WERI-Rb-1 (cell line): Measurements from ENCODE around the gene SIM2.

Experiments
- DNase-seq: peaks from one replicate; pipeline ENCODE4 v3.0.0-alpha.2; 2020
- H3K27ac ChIP-seq: fragments of 250-450 bp; sonication (Bioruptor Pico); 2 replicates; pipeline ENCODE4 v1.5.1; 2020; ENCODE audit warnings: mild to moderate bottlenecking, moderate library complexity
- H3K27me3 ChIP-seq: fragments of 250-450 bp; sonication (Bioruptor Pico); 2 replicates; pipeline ENCODE4 v1.5.1; 2021; ENCODE audit warnings: mild to moderate bottlenecking, low read depth, moderate library complexity; ENCODE audit not compliant: insufficient read depth, severe bottlenecking
- H3K36me3 ChIP-seq: fragments of 250-450 bp; sonication (Bioruptor Pico); 2 replicates; pipeline ENCODE4 v1.5.1; 2020; ENCODE audit warnings: mild to moderate bottlenecking, moderate library complexity
- H3K4me3 ChIP-seq: 2 replicates; pipeline ENCODE4 v1.5.1; 2011; ENCODE audit warnings: low read depth, mild to moderate bottlenecking, control low read depth, low read length
- H3K9me3 ChIP-seq: fragments of 250-450 bp; sonication (Bioruptor Pico); 2 replicates; pipeline ENCODE4 v1.5.1; 2021; ENCODE audit warnings: mild to moderate bottlenecking, moderate library complexity; ENCODE audit not compliant: severe bottlenecking
- CTCF ChIP-seq: IDR thresholded peaks from 2 replicates; pipeline ENCODE4 v1.5.1; 2011; ENCODE audit warnings: low read depth, mild to moderate bottlenecking, control low read depth, inconsistent platforms, low read length

The SIM2 gene

GRCh38 chr21:36767096-36767495 lies 68.2 kb downstream of the SIM2 start:
- TF ChIP-seq CTCF = no peak
- H3K36me3 ChIP-seq = no peaks in the 10 kb centered on the region; the same call in 1 of the 2 replicates
- DNase-seq = no peak
- H3K9me3 ChIP-seq = no peaks in the 10 kb centered on the region
- H3K4me3 ChIP-seq = no peak overlapping the region
- no peaks in the 10 kb centered on the region for H3K27me3 ChIP-seq
- no peak overlapping the region for H3K27ac ChIP-seq

- Histone ChIP-seq H3K9me3 (no peaks in the 10 kb centered on the region), H3K27me3 (no peaks in the 10 kb centered on the region), H3K4me3 (no peak overlapping the region), H3K27ac (no peak overlapping the region), H3K36me3 (no peaks in the 10 kb centered on the region; the same call in 1 of the 2 replicates)
- DNase-seq = no peak
- TF ChIP-seq CTCF = no peak
Measured at GRCh38 chr21:36768496-36768895, 69.6 kb downstream of the SIM2 start.

- Histone ChIP-seq H3K27me3 (no peaks in the 10 kb centered on the region), H3K27ac (no peak overlapping the region), H3K9me3 (no peaks in the 10 kb centered on the region), H3K36me3 (no peaks in the 10 kb centered on the region; the same call in 1 of the 2 replicates), H3K4me3 (no peak overlapping the region)
- no peak for TF ChIP-seq CTCF
- no peak for DNase-seq
Measured at GRCh38 chr21:36769051-36769839, 70.3 kb downstream of the SIM2 start.

GRCh38 chr21:36773117-36773516 lies 74.2 kb downstream of the SIM2 start:
- no peak for DNase-seq
- no peak for TF ChIP-seq CTCF
- Histone ChIP-seq H3K27me3 (no peaks in the 10 kb centered on the region), H3K9me3 (no peaks in the 10 kb centered on the region), H3K4me3 (no peak overlapping the region), H3K36me3 (no peaks in the 10 kb centered on the region), H3K27ac (no peak overlapping the region)

- DNase-seq = no peak
- Histone ChIP-seq H3K9me3 (no peaks in the 10 kb centered on the region), H3K36me3 (no peaks in the 10 kb centered on the region), H3K4me3 (no peak overlapping the region), H3K27me3 (no peaks in the 10 kb centered on the region), H3K27ac (no peak overlapping the region)
- TF ChIP-seq CTCF = no peak
Measured at GRCh38 chr21:36773995-36774394, 75.1 kb downstream of the SIM2 start.
